ENCODE data around the gene PACS2.

PACS2 gene

GRCh38 chr14:105409364-105409763 is 94.8 kb downstream of the PACS2 start:
- DNase-seq (ENCODE audit: low spot score) (no peak), ATAC-seq (ENCODE audit: low read depth) (no peak)
- TF ChIP-seq, protein P1, sequence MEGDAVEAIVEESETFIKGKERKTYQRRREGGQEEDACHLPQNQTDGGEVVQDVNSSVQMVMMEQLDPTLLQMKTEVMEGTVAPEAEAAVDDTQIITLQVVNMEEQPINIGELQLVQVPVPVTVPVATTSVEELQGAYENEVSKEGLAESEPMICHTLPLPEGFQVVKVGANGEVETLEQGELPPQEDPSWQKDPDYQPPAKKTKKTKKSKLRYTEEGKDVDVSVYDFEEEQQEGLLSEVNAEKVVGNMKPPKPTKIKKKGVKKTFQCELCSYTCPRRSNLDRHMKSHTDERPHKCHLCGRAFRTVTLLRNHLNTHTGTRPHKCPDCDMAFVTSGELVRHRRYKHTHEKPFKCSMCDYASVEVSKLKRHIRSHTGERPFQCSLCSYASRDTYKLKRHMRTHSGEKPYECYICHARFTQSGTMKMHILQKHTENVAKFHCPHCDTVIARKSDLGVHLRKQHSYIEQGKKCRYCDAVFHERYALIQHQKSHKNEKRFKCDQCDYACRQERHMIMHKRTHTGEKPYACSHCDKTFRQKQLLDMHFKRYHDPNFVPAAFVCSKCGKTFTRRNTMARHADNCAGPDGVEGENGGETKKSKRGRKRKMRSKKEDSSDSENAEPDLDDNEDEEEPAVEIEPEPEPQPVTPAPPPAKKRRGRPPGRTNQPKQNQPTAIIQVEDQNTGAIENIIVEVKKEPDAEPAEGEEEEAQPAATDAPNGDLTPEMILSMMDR (IDR thresholded peaks at IDR 0.05; ENCODE audit: poor library complexity, severe bottlenecking): no peak
- Histone ChIP-seq H3K36me3 (ENCODE audit: low read depth) (no peaks in the 10 kb centered on the region), H3K9me3 (ENCODE audit: severe bottlenecking) (no peaks in the 10 kb centered on the region), H3K27ac (ENCODE audit: poor library complexity, severe bottlenecking) (no peak overlapping the region), H3K27me3 (ENCODE audit: insufficient read depth, poor library complexity, severe bottlenecking) (peaks cover 18% of the 10 kb centered on the region), H3K4me3 (ENCODE audit: severe bottlenecking) (no peak overlapping the region), H3K4me1 (ENCODE audit: insufficient read depth, poor library complexity, severe bottlenecking) (no peaks in the 10 kb centered on the region)

DNA sequence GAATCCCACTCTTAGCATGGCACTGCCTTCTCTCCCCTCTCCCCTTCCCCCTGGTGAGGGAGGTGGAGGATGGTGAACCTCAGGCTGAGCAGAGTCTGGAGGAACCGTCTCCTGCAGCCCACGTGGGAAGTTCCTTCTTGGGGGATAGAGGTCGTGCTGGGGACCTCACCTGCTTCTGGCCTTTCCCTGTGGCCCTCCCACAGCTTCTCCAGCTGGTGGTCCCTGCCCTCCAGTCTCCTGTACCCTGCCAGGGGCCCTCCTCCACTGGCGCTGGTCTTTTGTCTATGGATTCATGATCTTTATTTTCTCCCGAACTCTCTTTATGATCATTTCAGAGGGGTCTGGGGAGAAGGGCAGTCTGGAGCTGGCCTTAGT is 96.1 kb downstream of the PACS2 start:
- TF ChIP-seq, protein P1 (IDR thresholded peaks at IDR 0.05; ENCODE audit: poor library complexity, severe bottlenecking): no peak
- Histone ChIP-seq H3K4me1 (ENCODE audit: insufficient read depth, poor library complexity, severe bottlenecking) (no peaks in the 10 kb centered on the region), H3K27ac (ENCODE audit: poor library complexity, severe bottlenecking) (no peak overlapping the region), H3K4me3 (ENCODE audit: severe bottlenecking) (no peak overlapping the region), H3K36me3 (ENCODE audit: low read depth) (no peaks in the 10 kb centered on the region), H3K27me3 (ENCODE audit: insufficient read depth, poor library complexity, severe bottlenecking) (peaks cover 18% of the 10 kb centered on the region), H3K9me3 (ENCODE audit: severe bottlenecking) (no peaks in the 10 kb centered on the region)
- ATAC-seq (ENCODE audit: low read depth): no peak
- DNase-seq (ENCODE audit: low spot score): peak; percentile 53

DNA sequence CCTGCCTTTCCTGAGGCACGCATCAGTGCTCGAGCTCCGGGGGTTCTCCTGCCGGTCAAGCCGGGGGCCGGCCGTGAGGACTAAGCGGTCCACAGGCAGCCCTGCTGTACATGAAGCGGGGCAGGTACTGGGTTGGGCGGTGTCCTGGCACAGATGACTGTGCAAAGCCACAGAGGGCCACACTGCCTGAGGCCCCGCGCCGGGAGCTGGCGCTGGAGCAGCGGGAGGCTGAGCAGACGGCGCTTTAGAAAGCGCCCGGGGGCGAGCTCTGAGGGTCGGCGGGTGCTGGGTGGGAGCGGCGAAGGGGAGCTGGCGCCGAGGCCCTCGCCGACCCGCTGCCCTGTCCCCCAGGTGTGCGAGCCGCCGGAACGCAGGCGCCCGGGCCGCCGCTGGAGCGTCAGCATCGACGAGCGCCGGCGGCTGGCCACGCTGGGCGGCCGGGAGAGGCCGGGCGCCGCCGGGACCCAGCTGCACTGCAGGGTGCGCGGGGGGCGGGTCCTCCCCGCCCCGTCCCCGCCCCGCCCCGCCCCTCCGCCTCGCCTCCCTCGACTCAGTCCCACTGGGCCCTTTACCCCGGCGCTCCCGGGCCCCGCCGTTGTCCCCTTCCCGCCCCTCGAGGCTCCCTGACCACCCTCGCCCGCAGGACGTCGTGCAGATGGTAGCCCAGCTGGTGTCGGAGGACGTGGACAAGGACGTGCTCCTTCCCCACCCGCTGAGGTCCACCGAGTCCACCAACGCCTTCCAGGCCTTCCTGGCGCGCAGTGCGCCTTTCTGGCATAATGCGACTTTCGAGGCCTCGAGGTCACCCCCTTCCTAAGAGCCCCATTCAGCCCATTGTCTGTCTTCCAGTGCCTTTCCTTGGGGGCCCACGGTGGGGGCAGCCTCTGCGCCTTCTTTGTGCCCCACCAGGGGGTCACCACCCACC is 96.7 kb downstream of the PACS2 start:
- DNase-seq (ENCODE audit: low spot score): peak; percentile 73
- Histone ChIP-seq H3K9me3 (ENCODE audit: severe bottlenecking) (no peaks in the 10 kb centered on the region), H3K27me3 (ENCODE audit: insufficient read depth, poor library complexity, severe bottlenecking) (peaks cover 18% of the 10 kb centered on the region), H3K36me3 (ENCODE audit: low read depth) (no peaks in the 10 kb centered on the region), H3K4me1 (ENCODE audit: insufficient read depth, poor library complexity, severe bottlenecking) (no peaks in the 10 kb centered on the region), H3K27ac (ENCODE audit: poor library complexity, severe bottlenecking) (no peak overlapping the region), H3K4me3 (ENCODE audit: severe bottlenecking) (peak overlapping the region; percentile 27)
- ATAC-seq (ENCODE audit: low read depth): peak; percentile 74
- TF ChIP-seq, protein P1 (IDR thresholded peaks at IDR 0.05; ENCODE audit: poor library complexity, severe bottlenecking): no peak

- Histone ChIP-seq H3K4me3 (ENCODE audit: severe bottlenecking) (no peak overlapping the region), H3K4me1 (ENCODE audit: insufficient read depth, poor library complexity, severe bottlenecking) (no peaks in the 10 kb centered on the region)
- no peak for ATAC-seq (ENCODE audit: low read depth)
These were observed 97.6 kb downstream of the PACS2 start for GRCh38 chr14:105411985-105412770.

More at GRCh38 chr14:105411985-105412770, 97.6 kb downstream of the PACS2 start:
- peaks cover 18% of the 10 kb centered on the region for H3K27me3 ChIP-seq (ENCODE audit: insufficient read depth, poor library complexity, severe bottlenecking)
- H3K27ac ChIP-seq (ENCODE audit: poor library complexity, severe bottlenecking): no peak overlapping the region
- no peaks in the 10 kb centered on the region for H3K36me3 ChIP-seq (ENCODE audit: low read depth)
- DNase-seq (ENCODE audit: low spot score): peak; percentile 71
- no peaks in the 10 kb centered on the region for H3K9me3 ChIP-seq (ENCODE audit: severe bottlenecking)
- TF ChIP-seq, protein P1 (IDR thresholded peaks at IDR 0.05; ENCODE audit: poor library complexity, severe bottlenecking): no peak

Measured in RWPE2 (cell line).